ENCODE results near the gene IQCE.

DNA sequence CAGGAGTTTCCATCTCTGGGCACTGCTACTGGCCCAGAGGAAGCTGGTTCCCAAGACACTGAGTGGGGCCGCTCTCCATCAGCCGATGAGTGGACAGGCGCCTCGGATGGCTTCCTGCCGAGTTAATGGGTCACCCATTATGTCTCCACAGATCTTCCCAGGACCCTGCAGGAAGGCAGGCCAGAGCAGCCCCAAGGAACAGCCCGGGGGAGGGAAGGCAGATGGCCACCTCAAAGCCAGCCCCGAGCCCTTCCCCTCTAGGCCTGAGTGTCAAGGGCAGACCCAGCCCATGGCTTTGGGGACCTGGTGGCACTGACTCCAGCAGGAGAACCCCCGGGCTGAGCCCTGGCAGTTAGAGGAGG, 42.6 kb upstream of the IQCE start:
- no peak for TF ChIP-seq CTCF (IDR thresholded peaks at IDR 0.05; ENCODE audit: low read length)
- no peak for TF ChIP-seq EZH2 (IDR thresholded peaks at IDR 0.05; ENCODE audit: borderline replicate concordance, low read length)
